Caco-2 (cell line): Measurements from ENCODE around the gene EPHA1. TPM values are rescaled to one million over a fixed set of nuclear protein-coding genes. Genes with fewer than 3 reads are reported as not detected.

Experiments used
- BruUV-seq: library from RNA; stranded (reverse); fragments of 400-500 nt; replicated peaks from 2 replicates; lab custom pipeline; 2021; lab: Mats Ljungman, UMichigan
- CTCF ChIA-PET: fragments of 300-600 bp; sonication (Branson Sonifier 250); formaldehyde crosslinking; loops from one replicate; lab custom pipeline; 2022; ENCODE audit warnings: antibody characterized with exemption; lab: Charles Lee
- POLR2A ChIA-PET: fragments of 300-600 bp; sonication (Branson Sonifier 250); formaldehyde crosslinking; loops from one replicate; lab custom pipeline; 2022; ENCODE audit warnings: antibody characterized with exemption; lab: Charles Lee
- DNase-seq, 2 experiments: peaks; one replicate each; pipeline versions ENCODE4 v3.0.0 to v3.0.0-alpha.2; 2020 to 2022
- H3K27me3 ChIP-seq: replicated peaks from 2 replicates; pipeline ENCODE4 v1.6.0; 2011; ENCODE audit warnings: low read length; ENCODE audit not compliant: control insufficient read depth, insufficient read depth
- H3K36me3 ChIP-seq: 2 replicates; pipeline ENCODE4 v1.5.1; 2011; ENCODE audit warnings: low read length; ENCODE audit not compliant: control insufficient read depth, insufficient read depth
- H3K4me1 ChIP-seq: fragments of 250-450 bp; sonication (Bioruptor Pico); 2 replicates; pipeline ENCODE4 v1.5.1; 2020; ENCODE audit warnings: mild to moderate bottlenecking
- H3K4me3 ChIP-seq: 2 replicates; pipeline ENCODE4 v1.5.1; 2011; ENCODE audit warnings: low read depth, mild to moderate bottlenecking, control low read depth, low read length
- H3K9me3 ChIP-seq: fragments of 250-450 bp; sonication (Bioruptor Pico); 2 replicates; pipeline ENCODE4 v1.5.1; 2020; ENCODE audit warnings: mild to moderate bottlenecking, moderate library complexity
- H3K27ac Mint-ChIP-seq: one replicate; pipeline ENCODE4 v1.8.0; 2022; ENCODE audit warnings: mixed read lengths; ENCODE audit not compliant: unreplicated experiment
- H3K27me3 Mint-ChIP-seq: one replicate; pipeline ENCODE4 v1.8.0; 2022; ENCODE audit warnings: mixed read lengths; ENCODE audit not compliant: insufficient read depth, unreplicated experiment
- H3K36me3 Mint-ChIP-seq: one replicate; pipeline ENCODE4 v1.8.0; 2022; ENCODE audit warnings: mild to moderate bottlenecking, mixed read lengths; ENCODE audit not compliant: insufficient read depth, unreplicated experiment
- H3K4me1 Mint-ChIP-seq: one replicate; pipeline ENCODE4 v1.8.0; 2022; ENCODE audit warnings: low read depth, mixed read lengths; ENCODE audit not compliant: unreplicated experiment
- H3K4me3 Mint-ChIP-seq: one replicate; pipeline ENCODE4 v1.8.0; 2022; ENCODE audit warnings: mild to moderate bottlenecking, moderate library complexity, mixed read lengths; ENCODE audit not compliant: unreplicated experiment
- H3K9me3 Mint-ChIP-seq: one replicate; pipeline ENCODE4 v1.8.0; 2022; ENCODE audit warnings: mixed read lengths; ENCODE audit not compliant: unreplicated experiment
- CTCF ChIP-seq, 2 experiments: fragments of 200-600 bp in 1 of 2; IDR thresholded peaks; 1 replicate in 1 of 2; 2 replicates in 1 of 2; pipeline versions ENCODE4 v1.5.1 to v1.8.0; 2011 to 2022; ENCODE audit warnings: antibody characterized with exemption in 1 of 2, control low read depth in 1 of 2, inconsistent platforms in 1 of 2, low read depth in 1 of 2, low read length in 1 of 2, mild to moderate bottlenecking in 1 of 2, moderate library complexity in 1 of 2; ENCODE audit not compliant: insufficient read depth in 1 of 2, severe bottlenecking in 1 of 2, unreplicated experiment in 1 of 2
- intact Hi-C: fragments of 100-400 bp; cut with micrococcal nuclease; formaldehyde crosslinking; loops from one replicate; pipeline ENCODE4 v1.10.0; 2022; ENCODE audit not compliant: unreplicated experiment
- total RNA-seq: library from RNA; stranded (reverse); gene quantifications from 2 replicates; pipeline ENCODE4 v1.2.3, GENCODE V29; 2022

The EPHA1 gene
- total RNA-seq, 1 experiment from 2014 or later, result 66.6 TPM

GRCh38 chr7:143351574-143351973 lies 57.1 kb downstream of the EPHA1 start:
- H3K4me3 Mint-ChIP-seq, result no peak overlapping the region
- BruUV-seq, result no TSS peak
- no peak overlapping the region for H3K27ac Mint-ChIP-seq
- H3K4me1 ChIP-seq, result peaks cover 18% of the 10 kb centered on the region
- H3K9me3 ChIP-seq, result no peaks in the 10 kb centered on the region
- H3K27me3 Mint-ChIP-seq, result no peaks in the 10 kb centered on the region
- POLR2A ChIA-PET, result no interaction called here
- H3K4me3 ChIP-seq, result no peak overlapping the region
- H3K27me3 ChIP-seq, result no peaks in the 10 kb centered on the region
- no peak for TF ChIP-seq CTCF (IDR thresholded peaks at IDR 0.05; ENCODE audit: insufficient read depth in 1 of 2, low read depth in 1 of 2, low read length in 1 of 2, severe bottlenecking in 1 of 2, unreplicated experiment in 1 of 2)
- no peaks in the 10 kb centered on the region for H3K36me3 ChIP-seq
- peaks cover 20% of the 10 kb centered on the region for H3K4me1 Mint-ChIP-seq
- H3K9me3 Mint-ChIP-seq, result no peaks in the 10 kb centered on the region
- no peak for DNase-seq
- H3K36me3 Mint-ChIP-seq, result peaks cover 10% of the 10 kb centered on the region
- intact Hi-C loops, result no loop called here
- CTCF ChIA-PET, result no interaction called here

DNA sequence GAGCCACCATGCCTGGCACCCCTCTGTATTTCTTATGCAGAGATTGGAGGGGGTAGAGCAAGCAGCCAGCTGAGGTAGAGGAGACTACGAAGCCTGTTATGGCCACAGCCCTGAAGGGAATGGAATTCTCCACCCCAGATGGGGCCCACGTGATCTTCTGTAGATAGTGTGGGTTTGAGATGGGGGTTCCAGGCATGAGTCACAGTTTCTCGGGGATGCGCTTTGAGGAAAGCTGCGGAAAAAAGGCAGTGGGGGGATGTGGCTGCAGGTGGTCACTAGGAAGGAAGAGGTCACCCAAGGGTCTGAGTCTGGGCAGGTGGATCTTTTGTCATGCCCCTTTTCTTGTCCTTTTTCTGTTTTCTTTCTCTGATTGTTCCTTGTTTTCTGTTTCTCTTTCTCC lies 57.6 kb downstream of the EPHA1 start:
- TF ChIP-seq CTCF (IDR thresholded peaks at IDR 0.05; ENCODE audit: insufficient read depth in 1 of 2, low read depth in 1 of 2, low read length in 1 of 2, severe bottlenecking in 1 of 2, unreplicated experiment in 1 of 2), result no peak
- Mint-ChIP-seq H3K27ac (no peak overlapping the region), H3K9me3 (no peaks in the 10 kb centered on the region), H3K27me3 (no peaks in the 10 kb centered on the region), H3K4me3 (no peak overlapping the region), H3K4me1 (peaks cover 20% of the 10 kb centered on the region), H3K36me3 (peaks cover 10% of the 10 kb centered on the region)
- peaks cover 18% of the 10 kb centered on the region for H3K4me1 ChIP-seq
- no peaks in the 10 kb centered on the region for H3K9me3 ChIP-seq
- H3K27me3 ChIP-seq, result no peaks in the 10 kb centered on the region
- intact Hi-C loops, result no loop called here
- H3K36me3 ChIP-seq, result no peaks in the 10 kb centered on the region
- ChIA-PET POLR2A (no interaction called here), CTCF (no interaction called here)
- no TSS peak for BruUV-seq
- no peak overlapping the region for H3K4me3 ChIP-seq
- DNase-seq, result no peak

GRCh38 chr7:143347950-143348349 lies 60.7 kb downstream of the EPHA1 start:
- no peak for TF ChIP-seq CTCF (IDR thresholded peaks at IDR 0.05; ENCODE audit: insufficient read depth in 1 of 2, low read depth in 1 of 2, low read length in 1 of 2, severe bottlenecking in 1 of 2, unreplicated experiment in 1 of 2)
- no peak overlapping the region for H3K27ac Mint-ChIP-seq
- Histone ChIP-seq H3K9me3 (no peaks in the 10 kb centered on the region), H3K4me1 (peaks cover 16% of the 10 kb centered on the region), H3K27me3 (no peaks in the 10 kb centered on the region), H3K36me3 (no peaks in the 10 kb centered on the region), H3K4me3 (no peak overlapping the region)
- H3K27me3 Mint-ChIP-seq, result no peaks in the 10 kb centered on the region
- no TSS peak for BruUV-seq
- DNase-seq, result no peak
- peaks cover 19% of the 10 kb centered on the region for H3K4me1 Mint-ChIP-seq
- H3K9me3 Mint-ChIP-seq, result no peaks in the 10 kb centered on the region
- POLR2A ChIA-PET, result no interaction called here
- peaks cover 6% of the 10 kb centered on the region for H3K36me3 Mint-ChIP-seq
- CTCF ChIA-PET, result no interaction called here
- intact Hi-C loops, result loop anchor here (5.0 kb wide), 1 partner anchor 59 kb away; the partner anchor contains the start of gene EPHA1
- H3K4me3 Mint-ChIP-seq, result no peak overlapping the region
